HEK293T (cell line): Measurements from ENCODE around the gene ANKDD1A.

Experiments
- BHLHE40 ChIP-seq: fragments of 450-650 bp; IDR thresholded peaks from 2 replicates; pipeline ENCODE4 v1.6.1; 2016; ENCODE audit warnings: mild to moderate bottlenecking, moderate library complexity, borderline replicate concordance
- ELF4 ChIP-seq: fragments of 450-650 bp; IDR thresholded peaks from 2 replicates; pipeline ENCODE4 v1.6.1; 2017; ENCODE audit warnings: antibody characterized with exemption
- FOXA1 ChIP-seq: fragments of 450-650 bp; IDR thresholded peaks from 2 replicates; pipeline ENCODE4 v1.6.1; 2016; ENCODE audit warnings: mild to moderate bottlenecking
- FOXM1 ChIP-seq: fragments of 450-650 bp; IDR thresholded peaks from 2 replicates; pipeline ENCODE4 v1.6.1; 2017; ENCODE audit warnings: mild to moderate bottlenecking, borderline replicate concordance
- HDGF ChIP-seq: fragments of 450-650 bp; IDR thresholded peaks from 2 replicates; pipeline ENCODE4 v1.6.1; 2017; ENCODE audit warnings: antibody characterized with exemption, borderline replicate concordance
- NFRKB ChIP-seq: fragments of 450-650 bp; IDR thresholded peaks from 2 replicates; pipeline ENCODE4 v1.6.1; 2016; ENCODE audit warnings: mild to moderate bottlenecking, moderate library complexity
- SP1 ChIP-seq: fragments of 450-650 bp; IDR thresholded peaks from 2 replicates; pipeline ENCODE4 v1.6.1; 2017
- SUZ12 ChIP-seq: fragments of 450-650 bp; IDR thresholded peaks from 2 replicates; pipeline ENCODE4 v1.6.1; 2016; ENCODE audit warnings: mild to moderate bottlenecking
- TARDBP ChIP-seq: fragments of 450-650 bp; IDR thresholded peaks from 2 replicates; pipeline ENCODE4 v1.6.1; 2016
- ZNF384 ChIP-seq: fragments of 450-650 bp; IDR thresholded peaks from 2 replicates; pipeline ENCODE4 v1.6.1; 2016
- TF ChIP-seq, protein P1 (sequence below): fragments of 450-650 bp; IDR thresholded peaks from 2 replicates; pipeline ENCODE4 v1.6.1; 2016

- TF ChIP-seq BHLHE40: no peak
- TF ChIP-seq NFRKB: no peak
- no peak for TF ChIP-seq ELF4
- TF ChIP-seq FOXM1: no peak
- TF ChIP-seq FOXA1: no peak
- no peak for TF ChIP-seq SUZ12
- TF ChIP-seq HDGF: no peak
- TF ChIP-seq, protein P1, sequence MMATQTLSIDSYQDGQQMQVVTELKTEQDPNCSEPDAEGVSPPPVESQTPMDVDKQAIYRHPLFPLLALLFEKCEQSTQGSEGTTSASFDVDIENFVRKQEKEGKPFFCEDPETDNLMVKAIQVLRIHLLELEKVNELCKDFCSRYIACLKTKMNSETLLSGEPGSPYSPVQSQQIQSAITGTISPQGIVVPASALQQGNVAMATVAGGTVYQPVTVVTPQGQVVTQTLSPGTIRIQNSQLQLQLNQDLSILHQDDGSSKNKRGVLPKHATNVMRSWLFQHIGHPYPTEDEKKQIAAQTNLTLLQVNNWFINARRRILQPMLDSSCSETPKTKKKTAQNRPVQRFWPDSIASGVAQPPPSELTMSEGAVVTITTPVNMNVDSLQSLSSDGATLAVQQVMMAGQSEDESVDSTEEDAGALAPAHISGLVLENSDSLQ: no peak
- no peak for TF ChIP-seq ZNF384
- TF ChIP-seq SP1: no peak
- TF ChIP-seq TARDBP: no peak
Observed at GRCh38 chr15:64883100-64883581, 28.6 kb upstream of the ANKDD1A start.
